NT2/D1 (cell line): ENCODE measurements around the gene GNB2.

Experiments
- DNase-seq: peaks from one replicate; pipeline ENCODE4 v3.0.0-alpha.2; 2011; ENCODE audit warnings: low read depth, low spot score
- H3K27me3 ChIP-seq: 2 replicates; pipeline ENCODE4 v1.6.0; 2011; ENCODE audit warnings: mild to moderate bottlenecking; ENCODE audit not compliant: insufficient read length, insufficient read depth
- H3K36me3 ChIP-seq: 2 replicates; pipeline ENCODE4 v1.6.1; 2011; ENCODE audit warnings: mild to moderate bottlenecking, low read length, mixed read lengths; ENCODE audit not compliant: insufficient read depth, insufficient read length
- H3K4me1 ChIP-seq: 2 replicates; pipeline ENCODE4 v1.5.1; 2011; ENCODE audit not compliant: insufficient read depth, insufficient read length
- H3K4me3 ChIP-seq: 2 replicates; pipeline ENCODE4 v1.5.1; 2011; ENCODE audit warnings: low read depth; ENCODE audit not compliant: insufficient read length
- H3K9ac ChIP-seq: 2 replicates; pipeline ENCODE4 v1.6.0; 2011; ENCODE audit warnings: low read depth; ENCODE audit not compliant: insufficient read length
- H3K9me3 ChIP-seq: 2 replicates; pipeline ENCODE4 v1.5.1; 2011; ENCODE audit warnings: mild to moderate bottlenecking, low read length; ENCODE audit not compliant: insufficient read depth
- SUZ12 ChIP-seq: IDR thresholded peaks from 2 replicates; pipeline ENCODE4 v1.6.1; 2011; ENCODE audit not compliant: insufficient read length, insufficient read depth; ENCODE audit errors: extremely low read depth
- YY1 ChIP-seq: IDR thresholded peaks from 2 replicates; pipeline ENCODE4 v1.6.1; 2011; ENCODE audit not compliant: insufficient read length, insufficient read depth
- ZNF274 ChIP-seq: IDR thresholded peaks from 2 replicates; pipeline ENCODE4 v1.6.1; 2011; ENCODE audit warnings: mild to moderate bottlenecking, low read depth, low read length

Gene GNB2

DNA sequence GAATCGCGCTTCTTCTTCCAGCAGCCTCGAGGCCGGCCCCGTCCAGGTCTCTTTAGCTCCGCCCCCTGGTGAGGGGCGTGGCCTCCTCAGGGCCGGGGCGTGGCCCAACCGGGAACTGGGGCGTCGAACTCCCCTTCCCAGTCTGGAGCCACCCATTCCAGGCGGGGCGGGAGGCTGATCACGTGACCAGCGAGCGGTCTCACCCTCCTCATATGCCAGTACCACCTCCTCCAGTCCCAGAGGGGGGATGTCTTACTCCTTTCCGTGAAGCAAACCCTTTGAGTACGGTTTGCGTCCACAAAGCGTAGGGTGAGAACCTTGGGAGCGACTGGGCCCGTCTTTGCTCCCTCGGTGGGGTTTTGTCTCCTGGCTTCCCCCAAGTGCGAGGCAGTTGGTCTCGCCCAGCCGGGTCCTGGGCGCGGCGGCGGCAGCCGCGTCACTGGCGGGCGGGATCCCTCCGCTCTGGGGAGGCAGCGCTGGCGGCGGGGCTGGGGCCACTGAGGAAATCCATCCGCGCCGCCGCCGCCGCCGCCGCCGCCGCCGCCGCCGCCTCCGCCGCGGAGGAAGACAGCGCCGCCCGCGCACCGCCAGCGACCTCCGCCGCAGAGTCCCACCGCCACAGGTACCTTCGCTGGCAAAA is at the start of gene GNB2:
Gene GNB2, plus strand, starts transcription at position 439 of the 640 bp plus-strand sequence. CDS start 2,526 bp downstream, outside the sequence.
- Histone ChIP-seq H3K27me3 (peaks cover 2% of the 10 kb centered on the region), H3K9me3 (no peaks in the 10 kb centered on the region), H3K4me3 (peak within 1 kb of the TSS; percentile 79), H3K9ac (peak within 1 kb of the TSS; percentile 83), H3K4me1 (peaks cover 9% of the 10 kb centered on the region), H3K36me3 (peaks cover 21% of the 10 kb centered on the region)
- no peak for TF ChIP-seq YY1
- no peak for TF ChIP-seq ZNF274
- TF ChIP-seq SUZ12: no peak
- peak; percentile 98 for DNase-seq

DNA sequence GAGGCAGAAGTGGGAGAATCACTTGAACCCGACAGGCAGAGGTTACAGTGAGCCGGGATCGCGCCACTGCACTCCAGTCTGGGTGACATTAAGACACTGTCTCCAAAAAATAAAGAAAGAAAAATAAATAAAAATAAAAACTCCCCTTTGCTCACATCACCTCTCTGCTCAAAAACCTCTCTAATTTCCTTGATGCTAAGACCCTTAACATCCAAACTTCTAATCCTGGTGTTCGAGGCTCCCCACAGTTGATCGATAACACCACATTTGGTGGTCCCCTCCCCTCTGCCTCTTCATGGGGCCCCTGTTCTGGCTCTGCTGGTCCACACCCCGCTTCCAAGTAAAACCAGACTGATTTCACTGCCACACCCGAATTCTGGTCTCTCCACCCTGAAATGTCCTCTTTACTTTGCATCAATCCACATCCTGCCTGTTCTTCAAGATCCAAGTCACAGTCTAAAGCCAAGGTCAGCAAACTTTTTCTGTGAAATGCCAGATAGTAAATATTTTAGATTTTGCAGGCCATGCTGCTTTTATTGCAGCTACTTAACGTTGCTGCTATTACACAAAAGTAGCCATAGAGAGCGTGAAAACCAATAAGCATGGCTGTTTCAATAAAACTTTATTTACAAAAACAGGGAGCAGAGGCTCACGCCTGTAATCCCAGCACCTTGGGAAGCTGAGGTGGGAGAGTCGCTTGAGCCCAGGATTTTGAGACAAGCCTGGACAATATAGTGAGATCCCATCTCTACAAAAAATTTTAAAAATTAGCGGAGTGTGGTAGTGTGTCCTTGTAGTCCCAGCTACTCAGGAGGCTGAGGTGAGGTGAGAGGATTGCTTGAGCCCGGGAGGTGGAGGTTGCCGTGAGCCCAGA is 49.4 kb upstream of the GNB2 start:
- peaks cover 6% of the 10 kb centered on the region for H3K27me3 ChIP-seq
- H3K4me3 ChIP-seq: no peak overlapping the region
- DNase-seq: no peak
- TF ChIP-seq SUZ12: no peak
- TF ChIP-seq ZNF274: no peak
- no peak for TF ChIP-seq YY1
- no peaks in the 10 kb centered on the region for H3K9me3 ChIP-seq
- peaks cover 2% of the 10 kb centered on the region for H3K4me1 ChIP-seq
- no peak overlapping the region for H3K9ac ChIP-seq
- no peaks in the 10 kb centered on the region for H3K36me3 ChIP-seq

DNA sequence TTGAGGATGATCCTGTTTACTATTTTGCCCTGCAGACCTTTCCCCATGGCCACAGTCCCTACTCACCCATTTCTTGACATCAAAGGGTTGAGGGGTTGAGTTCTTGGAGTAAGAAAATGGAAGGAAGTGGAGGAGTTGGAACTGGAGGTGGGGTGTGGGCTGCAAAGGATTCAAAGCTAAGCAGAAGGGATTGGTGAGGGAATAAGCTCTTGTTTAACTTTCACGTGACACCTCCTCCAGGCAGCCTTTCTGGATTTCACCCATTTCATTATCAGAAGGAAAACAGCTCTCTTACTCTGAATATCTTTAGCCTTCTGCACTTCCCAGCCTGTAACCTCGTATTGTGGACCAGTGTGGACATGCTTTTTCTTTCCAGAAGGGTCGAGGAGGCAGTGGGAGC is 47.5 kb upstream of the GNB2 start:
- Histone ChIP-seq H3K4me3 (no peak overlapping the region), H3K9ac (no peak overlapping the region), H3K27me3 (peaks cover 6% of the 10 kb centered on the region), H3K9me3 (no peaks in the 10 kb centered on the region), H3K36me3 (no peaks in the 10 kb centered on the region), H3K4me1 (peaks cover 2% of the 10 kb centered on the region)
- no peak for DNase-seq
- no peak for TF ChIP-seq YY1
- no peak for TF ChIP-seq ZNF274
- no peak for TF ChIP-seq SUZ12

DNA sequence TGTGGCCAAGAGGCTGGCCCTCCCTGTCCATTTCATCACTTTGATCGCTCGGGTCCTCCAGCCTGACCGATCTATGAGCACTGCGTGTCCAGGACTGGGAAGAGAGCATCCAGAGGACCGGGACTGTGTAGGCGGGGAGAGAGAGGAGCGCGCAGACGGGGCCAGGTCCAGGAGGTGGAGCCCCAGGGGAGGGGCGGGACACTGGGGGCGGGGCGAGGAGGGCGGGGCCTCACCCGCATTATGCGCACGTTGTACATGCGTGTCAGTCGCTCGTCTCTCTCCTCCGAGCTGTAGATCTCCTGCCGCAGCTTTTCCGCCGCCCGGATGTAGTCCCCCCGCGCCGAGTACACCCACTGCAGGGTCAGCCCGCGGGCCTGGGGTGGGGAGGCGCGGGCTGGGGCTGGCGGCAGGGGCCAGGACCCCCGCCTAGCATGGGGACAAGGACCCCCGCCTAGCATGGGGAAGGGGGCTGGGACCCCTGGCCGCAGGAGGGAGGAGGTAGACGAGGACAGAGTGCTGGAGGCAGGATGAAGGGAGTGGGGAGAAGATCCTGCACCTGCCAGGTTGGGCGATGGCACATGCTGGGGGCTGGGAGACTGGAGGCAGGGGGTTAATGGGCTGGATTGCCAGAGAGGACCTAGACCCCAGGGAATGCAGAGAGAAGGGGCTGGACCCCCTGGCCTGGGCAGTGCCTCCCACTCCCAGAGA is 46.9 kb upstream of the GNB2 start:
- H3K9me3 ChIP-seq: no peaks in the 10 kb centered on the region
- H3K4me3 ChIP-seq: peak overlapping the region; percentile 29
- no peaks in the 10 kb centered on the region for H3K36me3 ChIP-seq
- H3K27me3 ChIP-seq: peaks cover 6% of the 10 kb centered on the region
- no peak for DNase-seq
- TF ChIP-seq SUZ12 (no peak), ZNF274 (no peak), YY1 (no peak)
- H3K9ac ChIP-seq: peak overlapping the region; percentile 61
- peaks cover 4% of the 10 kb centered on the region for H3K4me1 ChIP-seq

DNA sequence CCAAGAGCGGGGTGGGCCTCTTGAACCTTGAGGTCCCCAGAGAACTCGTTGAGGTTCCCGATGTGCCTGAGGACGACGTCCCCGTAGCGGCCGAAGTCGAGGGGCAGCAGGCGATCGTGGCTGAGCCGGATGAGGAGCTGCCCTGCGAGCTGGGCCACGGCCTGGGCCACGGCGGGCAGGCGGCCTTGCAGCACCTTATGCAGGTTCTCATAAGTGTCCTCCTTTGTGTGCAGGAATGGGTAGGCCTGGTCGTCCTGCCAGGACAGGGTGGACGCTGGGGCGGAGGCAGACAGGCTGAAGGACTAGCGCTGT is 46.3 kb upstream of the GNB2 start:
- Histone ChIP-seq H3K4me1 (peaks cover 4% of the 10 kb centered on the region), H3K4me3 (peak overlapping the region; percentile 29)

DNA sequence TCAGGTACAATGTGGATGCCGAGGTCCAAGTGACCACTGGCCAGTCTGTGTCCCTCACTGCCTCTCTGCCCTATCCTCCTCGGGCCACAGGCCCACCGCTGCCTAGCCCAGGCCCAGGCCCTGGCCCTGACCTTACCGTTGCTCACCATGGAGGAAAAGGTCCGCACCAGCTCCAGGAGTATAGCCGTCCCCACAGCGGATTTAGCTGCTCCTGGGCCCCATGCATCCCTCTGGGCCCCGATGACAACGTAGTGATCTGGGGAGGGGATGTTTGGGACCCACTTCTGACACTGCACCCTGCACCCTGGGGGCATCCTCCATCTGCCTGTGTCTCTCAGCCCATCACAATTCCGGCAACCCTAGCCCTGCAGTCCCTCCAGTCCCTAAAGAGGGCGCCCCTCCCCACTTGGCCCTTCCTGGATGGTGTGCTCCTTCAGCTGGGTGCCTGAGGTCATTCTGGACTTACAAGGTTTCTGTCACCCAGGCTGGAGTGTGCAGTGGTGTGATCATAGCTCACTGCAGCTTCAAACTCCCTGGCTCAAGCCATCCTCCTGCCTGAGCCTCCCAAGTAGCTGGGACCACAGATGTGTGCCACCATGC is 44.3 kb upstream of the GNB2 start:
- Histone ChIP-seq H3K27me3 (peaks cover 6% of the 10 kb centered on the region), H3K9me3 (no peaks in the 10 kb centered on the region), H3K4me1 (peaks cover 4% of the 10 kb centered on the region), H3K4me3 (no peak overlapping the region), H3K9ac (no peak overlapping the region), H3K36me3 (no peaks in the 10 kb centered on the region)
- DNase-seq: peak; percentile 51
- TF ChIP-seq SUZ12 (no peak), YY1 (no peak), ZNF274 (no peak)

More for the DNA sequence above, 46.3 kb upstream of the GNB2 start:
- peak overlapping the region; percentile 61 for H3K9ac ChIP-seq
- no peak for TF ChIP-seq ZNF274
- H3K36me3 ChIP-seq: no peaks in the 10 kb centered on the region
- no peaks in the 10 kb centered on the region for H3K9me3 ChIP-seq
- peaks cover 6% of the 10 kb centered on the region for H3K27me3 ChIP-seq
- DNase-seq: no peak
